Breast epithelium (tissue), 4 donors: Measurements from ENCODE around the gene C6orf58. TPM values are rescaled to one million over a fixed set of nuclear protein-coding genes. Genes with fewer than 3 reads are reported as not detected.

Experiments
- DNase-seq, 2 donors: peaks; one replicate each; pipeline ENCODE4 v3.0.0-alpha.2; 2019; ENCODE audit warnings: low spot score in 2 of 2
- H3K27ac ChIP-seq, 2 donors: fragments of 200-600 bp; sonication (generic) in 1 of 2; one replicate each; pipeline ENCODE4 v1.5.1; 2016 to 2019; ENCODE audit warnings: mild to moderate bottlenecking in 1 of 2
- H3K27me3 ChIP-seq, 2 donors: fragments of 200-600 bp; sonication (generic) in 1 of 2; one replicate each; pipeline versions ENCODE4 v1.5.1 to v1.6.0; 2017 to 2019; ENCODE audit warnings: control low read depth in 1 of 2, mild to moderate bottlenecking in 1 of 2
- H3K36me3 ChIP-seq: fragments of 200-600 bp; one replicate; pipeline ENCODE4 v1.5.1; 2019
- H3K4me1 ChIP-seq, 2 donors: fragments of 200-600 bp; sonication (generic); one replicate each; pipeline ENCODE4 v1.5.1; 2016 to 2019; ENCODE audit warnings: control low read depth in 1 of 2
- H3K4me3 ChIP-seq, 3 donors: fragments of 200-600 bp; sonication (generic); 1 replicate in 2 of 3; 2 replicates in 1 of 3; pipeline ENCODE4 v1.5.1; 2016 to 2019; ENCODE audit warnings: mild to moderate bottlenecking in 3 of 3, moderate library complexity in 2 of 3
- H3K9me3 ChIP-seq, 2 donors: fragments of 200-600 bp; sonication (generic) in 1 of 2; one replicate each; pipeline ENCODE4 v1.5.1; 2016 to 2019; ENCODE audit warnings: control low read depth in 1 of 2
- POLR2A ChIP-seq: fragments of 450-650 bp; IDR thresholded peaks from one replicate; pipeline ENCODE4 v1.6.1; 2016; ENCODE audit warnings: antibody characterized with exemption, mild to moderate bottlenecking, moderate library complexity
- POLR2AphosphoS5 ChIP-seq, 3 donors: sonication (generic); formaldehyde crosslinking; IDR thresholded peaks; one replicate each; pipeline ENCODE4 v1.6.1; 2017; ENCODE audit warnings: antibody characterized with exemption in 3 of 3
- intact Hi-C: fragments of 100-400 bp; cut with DNase I; formaldehyde crosslinking; loops from one replicate; pipeline ENCODE4 v1.15.1; 2023; ENCODE audit warnings: low total_unique reads
- total RNA-seq, 3 donors: library from RNA; depleted of rRNA; stranded (reverse); fragments of >200 nt; gene quantifications; one replicate each; pipeline ENCODE4 v1.1.0, GENCODE V29; 2016
- TF ChIP-seq, protein P1 (sequence below), 3 donors: fragments of 450-650 bp; IDR thresholded peaks; one replicate each; pipeline ENCODE4 v1.5.1; 2016 to 2017; ENCODE audit warnings: antibody characterized with exemption in 3 of 3, mild to moderate bottlenecking in 3 of 3, moderate library complexity in 3 of 3

Gene C6orf58
- total RNA-seq, 3 donors from 2014 or later: 0.44 to 0.66 TPM; not detected in 1

DNA sequence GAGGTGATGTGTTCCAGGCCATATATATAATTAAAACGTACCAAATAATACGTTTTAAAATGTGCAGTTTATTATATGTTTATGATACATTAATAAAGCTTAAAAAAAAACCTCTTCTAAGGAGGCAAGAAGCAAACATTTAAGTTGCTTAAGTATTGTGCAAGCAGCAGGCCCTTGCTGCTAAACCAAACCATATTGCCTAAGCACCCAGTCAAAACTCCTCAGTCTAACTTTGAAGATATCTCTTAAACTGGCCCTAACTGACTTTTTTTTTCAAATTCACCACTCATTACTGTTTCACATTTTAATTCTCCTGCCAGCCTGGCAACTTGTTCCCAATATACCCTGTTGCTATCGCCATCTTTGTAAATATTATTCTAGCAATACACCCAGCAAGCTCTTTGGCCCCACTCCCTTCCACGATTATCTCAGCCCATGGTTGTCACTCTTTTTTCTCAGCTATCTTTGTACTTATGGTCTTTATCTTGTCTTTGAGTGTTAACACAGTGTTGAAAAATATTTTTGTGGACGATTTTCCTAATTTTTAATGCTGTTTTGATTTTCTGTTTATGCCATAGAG, 60.9 kb downstream of the C6orf58 start:
- no peaks in the 10 kb centered on the region for H3K27me3 ChIP-seq
- intact Hi-C loops: no loop called here

More for the DNA sequence above, 60.9 kb downstream of the C6orf58 start:
- DNase-seq: no peak
- no peak for TF ChIP-seq POLR2A
- no peak for TF ChIP-seq POLR2AphosphoS5 (IDR thresholded peaks at IDR 0.05)
- TF ChIP-seq, protein P1, sequence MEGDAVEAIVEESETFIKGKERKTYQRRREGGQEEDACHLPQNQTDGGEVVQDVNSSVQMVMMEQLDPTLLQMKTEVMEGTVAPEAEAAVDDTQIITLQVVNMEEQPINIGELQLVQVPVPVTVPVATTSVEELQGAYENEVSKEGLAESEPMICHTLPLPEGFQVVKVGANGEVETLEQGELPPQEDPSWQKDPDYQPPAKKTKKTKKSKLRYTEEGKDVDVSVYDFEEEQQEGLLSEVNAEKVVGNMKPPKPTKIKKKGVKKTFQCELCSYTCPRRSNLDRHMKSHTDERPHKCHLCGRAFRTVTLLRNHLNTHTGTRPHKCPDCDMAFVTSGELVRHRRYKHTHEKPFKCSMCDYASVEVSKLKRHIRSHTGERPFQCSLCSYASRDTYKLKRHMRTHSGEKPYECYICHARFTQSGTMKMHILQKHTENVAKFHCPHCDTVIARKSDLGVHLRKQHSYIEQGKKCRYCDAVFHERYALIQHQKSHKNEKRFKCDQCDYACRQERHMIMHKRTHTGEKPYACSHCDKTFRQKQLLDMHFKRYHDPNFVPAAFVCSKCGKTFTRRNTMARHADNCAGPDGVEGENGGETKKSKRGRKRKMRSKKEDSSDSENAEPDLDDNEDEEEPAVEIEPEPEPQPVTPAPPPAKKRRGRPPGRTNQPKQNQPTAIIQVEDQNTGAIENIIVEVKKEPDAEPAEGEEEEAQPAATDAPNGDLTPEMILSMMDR (IDR thresholded peaks at IDR 0.05): no peak
- H3K4me3 ChIP-seq: no peak overlapping the region
- H3K36me3 ChIP-seq: no peaks in the 10 kb centered on the region
- H3K9me3 ChIP-seq: no peaks in the 10 kb centered on the region
- no peaks in the 10 kb centered on the region for H3K4me1 ChIP-seq
- no peak overlapping the region for H3K27ac ChIP-seq

Other genes with a start within 250 kb of the C6orf58 start
- 10 to 100 TPM; 56.7 to 93.7 (median 82.2) TPM for gene ECHDC1, start 233.6 kb upstream of the C6orf58 start, total RNA-seq
- gene KIAA0408, start 117.8 kb upstream of the C6orf58 start, total RNA-seq: 10 to 100 TPM in 1 of 3 donors, 1 to 10 TPM in 2; 2.2 to 42.7 (median 3.3) TPM